MCF 10A (cell line): Measurements from ENCODE around the gene CHCT1. TPM values are rescaled to one million over a fixed set of nuclear protein-coding genes. Genes with fewer than 3 reads are reported as not detected.
"Not testable (repeated sequence)": the region's sequence is repeated elsewhere in the genome, so short reads cannot be mapped to it uniquely, and the experiment has no call there.

ENCODE experiments used
- BruUV-seq: library from RNA; stranded (reverse); fragments of 400-500 nt; replicated peaks from 2 replicates; lab custom pipeline; 2021; lab: Mats Ljungman, UMichigan
- CTCF ChIA-PET: fragments of 300-600 bp; sonication (Branson Sonifier 250); formaldehyde crosslinking; extraction: SDS; loops from one replicate; lab custom pipeline; 2021; ENCODE audit warnings: antibody characterized with exemption, inconsistent platforms; lab: Yijun Ruan, JAX
- POLR2A ChIA-PET: fragments of 300-600, 350-650 bp; sonication (Branson Sonifier 250); formaldehyde crosslinking; extraction: SDS; loops from one replicate; lab custom pipeline; 2020; ENCODE audit warnings: antibody characterized with exemption, inconsistent platforms; lab: Yijun Ruan, JAX
- DNase-seq: peaks from one replicate; pipeline ENCODE4 v3.0.0-alpha.2; 2018; ENCODE audit not compliant: unreplicated experiment
- H3K27ac Mint-ChIP-seq: one replicate; pipeline ENCODE4 v1.8.0; 2022; ENCODE audit warnings: mild to moderate bottlenecking, low read depth, mixed read lengths; ENCODE audit not compliant: unreplicated experiment
- H3K27me3 Mint-ChIP-seq: one replicate; pipeline ENCODE4 v1.8.0; 2022; ENCODE audit warnings: mixed read lengths; ENCODE audit not compliant: insufficient read depth, unreplicated experiment
- H3K36me3 Mint-ChIP-seq: one replicate; pipeline ENCODE4 v1.8.0; 2022; ENCODE audit warnings: mild to moderate bottlenecking, moderate library complexity, mixed read lengths; ENCODE audit not compliant: insufficient read depth, unreplicated experiment
- H3K4me1 Mint-ChIP-seq: one replicate; pipeline ENCODE4 v1.8.0; 2022; ENCODE audit warnings: mixed read lengths; ENCODE audit not compliant: insufficient read depth, unreplicated experiment
- H3K4me3 Mint-ChIP-seq: one replicate; pipeline ENCODE4 v1.8.0; 2022; ENCODE audit warnings: mild to moderate bottlenecking, moderate library complexity, mixed read lengths; ENCODE audit not compliant: unreplicated experiment
- H3K9me3 Mint-ChIP-seq: one replicate; pipeline ENCODE4 v1.8.0; 2022; ENCODE audit warnings: mixed read lengths; ENCODE audit not compliant: unreplicated experiment
- intact Hi-C: fragments of 100-400 bp; cut with micrococcal nuclease; formaldehyde crosslinking; loops from 2 replicates; pipeline ENCODE4 v1.14.1; 2022
- total RNA-seq: library from RNA; stranded (reverse); gene quantifications from 2 replicates; pipeline ENCODE4 v1.2.3, GENCODE V29; 2022
- TF ChIP-seq, protein P1 (sequence below): fragments of 200-600 bp; IDR thresholded peaks from one replicate; pipeline ENCODE4 v1.8.0; 2022; ENCODE audit warnings: antibody characterized with exemption, mild to moderate bottlenecking; ENCODE audit not compliant: unreplicated experiment

CHCT1 gene
- total RNA-seq, 1 experiment from 2014 or later: not detected

DNA sequence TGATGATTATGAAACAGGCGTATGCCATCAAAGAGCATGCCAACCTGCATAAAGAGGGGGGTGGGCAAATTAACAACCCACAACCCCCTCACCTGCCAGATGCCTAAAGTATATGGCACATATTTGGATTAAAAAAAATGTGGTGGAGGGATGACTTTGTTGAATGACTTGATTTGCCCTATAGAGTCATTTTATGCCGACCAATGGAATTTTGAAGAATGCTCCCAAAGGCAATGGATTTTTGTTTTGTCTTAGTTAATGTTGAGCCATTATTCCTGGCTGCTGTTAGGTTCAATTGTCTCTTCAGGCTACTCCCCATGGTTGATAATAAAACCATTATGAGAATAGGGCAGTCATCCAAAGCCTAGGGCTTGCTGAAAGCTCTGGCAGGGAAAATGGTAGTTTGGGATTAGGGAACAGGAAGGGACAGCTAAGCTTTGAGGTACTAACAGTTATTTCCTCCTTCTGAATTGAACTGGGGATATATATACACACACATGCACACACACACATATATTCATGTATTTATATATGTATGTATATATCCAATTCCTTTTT is 5.8 kb upstream of the CHCT1 start:
- H3K36me3 Mint-ChIP-seq: no peaks in the 10 kb centered on the region
- intact Hi-C loops: no loop called here
- no peak overlapping the region for H3K27ac Mint-ChIP-seq
- TF ChIP-seq, protein P1, sequence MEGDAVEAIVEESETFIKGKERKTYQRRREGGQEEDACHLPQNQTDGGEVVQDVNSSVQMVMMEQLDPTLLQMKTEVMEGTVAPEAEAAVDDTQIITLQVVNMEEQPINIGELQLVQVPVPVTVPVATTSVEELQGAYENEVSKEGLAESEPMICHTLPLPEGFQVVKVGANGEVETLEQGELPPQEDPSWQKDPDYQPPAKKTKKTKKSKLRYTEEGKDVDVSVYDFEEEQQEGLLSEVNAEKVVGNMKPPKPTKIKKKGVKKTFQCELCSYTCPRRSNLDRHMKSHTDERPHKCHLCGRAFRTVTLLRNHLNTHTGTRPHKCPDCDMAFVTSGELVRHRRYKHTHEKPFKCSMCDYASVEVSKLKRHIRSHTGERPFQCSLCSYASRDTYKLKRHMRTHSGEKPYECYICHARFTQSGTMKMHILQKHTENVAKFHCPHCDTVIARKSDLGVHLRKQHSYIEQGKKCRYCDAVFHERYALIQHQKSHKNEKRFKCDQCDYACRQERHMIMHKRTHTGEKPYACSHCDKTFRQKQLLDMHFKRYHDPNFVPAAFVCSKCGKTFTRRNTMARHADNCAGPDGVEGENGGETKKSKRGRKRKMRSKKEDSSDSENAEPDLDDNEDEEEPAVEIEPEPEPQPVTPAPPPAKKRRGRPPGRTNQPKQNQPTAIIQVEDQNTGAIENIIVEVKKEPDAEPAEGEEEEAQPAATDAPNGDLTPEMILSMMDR: no peak
- BruUV-seq: no TSS peak
- no peaks in the 10 kb centered on the region for H3K9me3 Mint-ChIP-seq
- CTCF ChIA-PET: interaction anchor here (0.6 to 1.3 kb wide), 2 partner anchors 10 to 59 kb away, joined by 3 to 4 read pairs; no protein-coding TSS in a partner anchor
- DNase-seq: no peak
- no peaks in the 10 kb centered on the region for H3K4me1 Mint-ChIP-seq
- POLR2A ChIA-PET: no interaction called here
- H3K27me3 Mint-ChIP-seq: no peaks in the 10 kb centered on the region
- H3K4me3 Mint-ChIP-seq: no peak overlapping the region

DNA sequence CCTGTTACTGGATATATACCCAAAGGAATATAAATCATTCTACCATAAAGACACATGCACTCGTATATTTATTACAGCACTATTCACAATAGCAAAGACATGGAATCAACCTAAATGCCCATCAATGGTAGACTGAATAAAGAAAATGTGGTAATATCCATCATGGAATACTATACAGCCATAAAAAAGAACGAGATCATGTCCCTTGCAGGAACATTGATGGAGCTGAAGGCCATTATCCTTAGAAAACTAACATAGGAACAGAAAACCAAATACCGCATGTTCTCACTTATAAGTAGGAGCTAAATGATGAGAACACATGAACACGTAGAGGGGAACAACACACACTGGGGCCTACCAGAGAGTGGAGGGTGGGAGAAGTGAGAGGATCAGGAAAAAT is 3.3 kb upstream of the CHCT1 start:
- H3K27ac Mint-ChIP-seq, H3K4me3 Mint-ChIP-seq, H3K4me1 Mint-ChIP-seq, H3K36me3 Mint-ChIP-seq, BruUV-seq, DNase-seq, H3K27me3 Mint-ChIP-seq, POLR2A ChIA-PET, H3K9me3 Mint-ChIP-seq, intact Hi-C loops: not testable (repeated sequence)
- CTCF ChIA-PET: interaction anchor here (0.8 kb wide), 1 partner anchor 9 kb away, joined by 3 read pairs; no protein-coding TSS in a partner anchor

DNA sequence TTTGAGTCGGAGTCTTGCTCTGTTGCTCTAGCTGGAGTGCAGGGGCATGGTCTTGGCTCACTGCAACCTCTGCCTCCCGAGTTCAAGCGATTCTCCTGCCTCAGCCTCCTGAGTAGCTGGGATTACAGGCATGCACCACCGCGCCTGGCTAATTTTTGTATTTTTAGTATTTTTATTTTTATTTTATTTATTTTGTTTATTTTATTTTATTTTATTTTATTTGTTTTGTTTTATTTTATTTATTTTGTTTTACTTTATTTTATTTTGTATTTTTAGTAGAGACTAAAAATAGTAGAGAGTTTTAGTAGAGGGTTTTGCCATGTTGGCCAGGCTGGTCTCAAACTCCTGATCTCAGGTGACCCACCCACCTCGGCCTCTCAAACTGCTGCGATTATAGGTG is 2.4 kb upstream of the CHCT1 start:
- DNase-seq, H3K27me3 Mint-ChIP-seq, H3K27ac Mint-ChIP-seq, H3K4me3 Mint-ChIP-seq, H3K9me3 Mint-ChIP-seq, CTCF ChIA-PET, H3K4me1 Mint-ChIP-seq, POLR2A ChIA-PET, H3K36me3 Mint-ChIP-seq, intact Hi-C loops, BruUV-seq: not testable (repeated sequence)

DNA sequence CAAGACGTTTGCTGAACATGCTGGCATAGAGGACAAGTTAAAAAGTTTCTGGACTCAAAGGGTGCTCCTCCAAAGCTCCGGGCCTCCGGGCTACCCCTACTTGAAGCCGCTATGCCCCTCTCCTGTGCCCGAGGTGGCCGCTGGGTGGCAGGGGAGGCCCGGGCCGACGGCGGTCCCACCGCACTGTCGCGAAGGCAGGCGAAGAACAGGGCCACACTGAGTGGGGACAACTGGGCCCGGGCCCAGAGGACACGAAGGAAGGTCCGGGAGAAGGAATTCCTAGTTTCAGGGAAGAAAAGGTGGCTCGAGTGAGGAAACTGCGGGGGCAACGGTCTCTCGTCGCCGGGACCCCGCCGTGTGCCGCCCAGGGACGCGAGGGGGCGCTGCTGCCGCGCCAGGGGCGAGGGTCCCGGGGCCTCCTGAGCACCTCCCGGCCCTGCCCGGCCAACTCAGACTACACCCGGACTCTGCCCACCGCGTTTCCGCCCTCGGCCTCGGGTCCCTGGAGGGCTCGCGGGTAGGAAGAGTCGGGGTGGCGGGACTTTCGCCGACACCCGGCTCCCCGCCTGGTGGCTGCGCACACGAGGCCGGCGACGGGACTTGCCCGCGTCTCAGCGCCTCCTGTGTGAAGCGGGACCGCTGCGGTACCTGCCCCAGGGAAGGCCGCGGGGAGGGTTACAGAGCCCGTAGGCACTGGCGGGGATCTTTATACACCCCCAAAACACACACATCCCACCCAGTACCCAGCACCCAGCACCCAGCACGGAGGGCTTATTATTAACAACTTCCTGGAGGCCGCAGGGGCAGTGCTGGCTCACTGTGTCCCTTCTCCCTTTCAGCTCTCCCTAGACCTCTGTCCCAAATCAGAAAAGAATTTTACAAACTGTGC is 772 bp upstream of the CHCT1 start:
- no peak for DNase-seq
- TF ChIP-seq, protein P1: peak; percentile 14
- no peak overlapping the region for H3K27ac Mint-ChIP-seq
- ChIA-PET CTCF (interaction anchor here (0.7 kb wide), 2 partner anchors 95 to 283 kb away, joined by 3 to 4 read pairs; no protein-coding TSS in a partner anchor), POLR2A (interaction anchor here (0.6 kb wide), 1 partner anchor 29 kb away, joined by 3 read pairs; the partner anchor contains the start of gene USP32)
- no TSS peak for BruUV-seq
- H3K27me3 Mint-ChIP-seq: no peaks in the 10 kb centered on the region
- H3K4me1 Mint-ChIP-seq: no peaks in the 10 kb centered on the region
- H3K9me3 Mint-ChIP-seq: no peaks in the 10 kb centered on the region
- intact Hi-C loops: no loop called here
- H3K4me3 Mint-ChIP-seq: no peak overlapping the region
- no peaks in the 10 kb centered on the region for H3K36me3 Mint-ChIP-seq

DNA sequence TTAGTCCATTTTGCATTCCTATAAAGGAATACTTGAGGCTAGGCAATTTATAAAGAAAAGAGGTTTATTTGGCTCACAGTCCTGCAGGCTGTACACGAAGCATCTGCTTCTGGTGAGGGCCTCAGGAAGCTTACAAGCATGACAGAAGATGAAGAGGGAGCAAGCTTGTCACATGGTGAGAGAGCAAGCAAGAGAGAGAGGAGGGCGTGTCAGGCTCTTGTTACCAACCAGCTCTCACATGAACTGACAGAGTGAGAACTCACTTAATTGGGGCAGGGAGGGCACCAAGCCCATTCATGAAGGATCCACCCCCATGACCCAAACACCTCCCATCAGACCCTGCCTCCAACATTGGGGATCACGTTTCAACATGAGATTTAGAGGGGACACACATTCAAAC is 1.6 kb downstream of the CHCT1 start:
- Mint-ChIP-seq H3K36me3 (no peaks in the 10 kb centered on the region), H3K4me3 (no peak overlapping the region), H3K27me3 (no peaks in the 10 kb centered on the region), H3K9me3 (no peaks in the 10 kb centered on the region), H3K27ac (no peak overlapping the region), H3K4me1 (no peaks in the 10 kb centered on the region)
- ChIA-PET POLR2A (interaction anchor here (0.6 to 0.9 kb wide), 2 partner anchors 70 to 172 kb away, joined by 3 read pairs; no protein-coding TSS in a partner anchor), CTCF (interaction anchor here (0.6 to 0.7 kb wide), 2 partner anchors 11 to 161 kb away, joined by 3 read pairs; no protein-coding TSS in a partner anchor)
- TF ChIP-seq, protein P1: no peak
- DNase-seq: no peak
- no TSS peak for BruUV-seq
- intact Hi-C loops: no loop called here
